Loucy (cell line): ENCODE results near the gene NEK5.

Source experiments
- CTCF ChIP-seq: fragments of 200-600 bp; sonication (generic); conservative IDR thresholded peaks from 2 replicates; pipeline ENCODE4 v1.5.1; 2014; ENCODE audit warnings: mild to moderate bottlenecking, antibody characterized with exemption, low read length
- EZH2phosphoT487 ChIP-seq: fragments of 200-600 bp; IDR thresholded peaks from 2 replicates; pipeline ENCODE4 v1.6.1; 2018; ENCODE audit warnings: antibody characterized with exemption, mild to moderate bottlenecking, moderate library complexity, borderline replicate concordance

GRCh38 chr13:52118095-52118494 is 10.8 kb downstream of the NEK5 start:
- TF ChIP-seq CTCF (no peak), EZH2phosphoT487 (no peak)
